Measurements from ENCODE around the gene RNF144A.

DNA sequence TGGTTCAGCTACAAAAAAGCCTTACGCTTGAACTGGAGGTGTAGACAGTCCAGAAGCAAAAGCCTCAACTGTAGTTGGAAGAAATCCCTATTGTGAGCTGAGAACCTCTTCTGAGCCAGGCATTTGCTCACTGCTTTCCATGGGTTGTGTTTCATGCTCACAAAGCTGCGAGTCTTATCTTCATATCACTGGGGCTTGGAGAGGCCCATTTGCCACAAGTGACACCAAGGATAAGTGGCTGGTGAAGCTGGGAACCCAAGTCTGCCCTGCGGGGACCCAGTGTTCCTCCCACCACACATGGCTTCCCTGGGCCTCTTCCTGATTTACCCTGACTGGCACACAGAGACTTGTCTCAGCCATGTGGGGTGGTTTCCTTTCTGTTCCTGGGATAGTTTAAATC lies 130.4 kb downstream of the RNF144A start:
- TF ChIP-seq CTCF (IDR thresholded peaks at IDR 0.05) (no peak), POLR2A (IDR thresholded peaks at IDR 0.05) (no peak)
